Testis (tissue), 2 donors: Measurements from ENCODE around the gene RAD23B.

ENCODE experiments used
- POLR2A ChIP-seq: fragments of 450-650 bp; IDR thresholded peaks from one replicate; pipeline ENCODE4 v1.6.1; 2017; ENCODE audit warnings: antibody characterized with exemption, mild to moderate bottlenecking, moderate library complexity
- TF ChIP-seq, protein P1 (sequence below), 3 experiments: fragments of 450-650 bp in 2 of 3; fragments of 200-600 bp in 1 of 3; sonication (generic) in 1 of 3; IDR thresholded peaks; one replicate each; pipeline ENCODE4 v1.5.1; 2016 to 2019; ENCODE audit warnings: antibody characterized with exemption in 3 of 3, mild to moderate bottlenecking in 2 of 3, moderate library complexity in 1 of 3

- no peak for TF ChIP-seq POLR2A
- TF ChIP-seq, protein P1, sequence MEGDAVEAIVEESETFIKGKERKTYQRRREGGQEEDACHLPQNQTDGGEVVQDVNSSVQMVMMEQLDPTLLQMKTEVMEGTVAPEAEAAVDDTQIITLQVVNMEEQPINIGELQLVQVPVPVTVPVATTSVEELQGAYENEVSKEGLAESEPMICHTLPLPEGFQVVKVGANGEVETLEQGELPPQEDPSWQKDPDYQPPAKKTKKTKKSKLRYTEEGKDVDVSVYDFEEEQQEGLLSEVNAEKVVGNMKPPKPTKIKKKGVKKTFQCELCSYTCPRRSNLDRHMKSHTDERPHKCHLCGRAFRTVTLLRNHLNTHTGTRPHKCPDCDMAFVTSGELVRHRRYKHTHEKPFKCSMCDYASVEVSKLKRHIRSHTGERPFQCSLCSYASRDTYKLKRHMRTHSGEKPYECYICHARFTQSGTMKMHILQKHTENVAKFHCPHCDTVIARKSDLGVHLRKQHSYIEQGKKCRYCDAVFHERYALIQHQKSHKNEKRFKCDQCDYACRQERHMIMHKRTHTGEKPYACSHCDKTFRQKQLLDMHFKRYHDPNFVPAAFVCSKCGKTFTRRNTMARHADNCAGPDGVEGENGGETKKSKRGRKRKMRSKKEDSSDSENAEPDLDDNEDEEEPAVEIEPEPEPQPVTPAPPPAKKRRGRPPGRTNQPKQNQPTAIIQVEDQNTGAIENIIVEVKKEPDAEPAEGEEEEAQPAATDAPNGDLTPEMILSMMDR (IDR thresholded peaks at IDR 0.05): no peak
Measured at GRCh38 chr9:107285286-107285685, 2.2 kb downstream of the RAD23B start.
